ENCODE results near the gene TBC1D16.

The TBC1D16 gene

GRCh38 chr17:79934653-79934970 lies 101.1 kb downstream of the TBC1D16 start:
- DNase-seq (ENCODE audit: low read depth): no peak
- TF ChIP-seq MYC (IDR thresholded peaks at IDR 0.05; ENCODE audit: low read depth, low read length): no peak
- no peak for TF ChIP-seq POLR2A (IDR thresholded peaks at IDR 0.05; ENCODE audit: extremely low read depth, insufficient read length)
- no peak for TF ChIP-seq CTCF (IDR thresholded peaks at IDR 0.05; ENCODE audit: low read depth, low read length)
- no peak for TF ChIP-seq MAX (IDR thresholded peaks at IDR 0.05; ENCODE audit: low read depth, low read length)
- no peak overlapping the region for H3K4me3 ChIP-seq (ENCODE audit: low read depth, low read length)

GRCh38 chr17:79933863-79934652 lies 101.6 kb downstream of the TBC1D16 start:
- peak; percentile 88 for DNase-seq (ENCODE audit: low read depth)
- H3K4me3 ChIP-seq (ENCODE audit: low read depth, low read length): no peak overlapping the region
- TF ChIP-seq MYC (IDR thresholded peaks at IDR 0.05; ENCODE audit: low read depth, low read length): no peak
- peak; percentile 35; the same call in 1 of the 2 replicates for TF ChIP-seq MAX (IDR thresholded peaks at IDR 0.05; ENCODE audit: low read depth, low read length)

GRCh38 chr17:79932451-79933306 lies 103.0 kb downstream of the TBC1D16 start:
- no peak for DNase-seq (ENCODE audit: low read depth)
- TF ChIP-seq CTCF (IDR thresholded peaks at IDR 0.05; ENCODE audit: low read depth, low read length): no peak
- no peak for TF ChIP-seq MAX (IDR thresholded peaks at IDR 0.05; ENCODE audit: low read depth, low read length)
- no peak for TF ChIP-seq POLR2A (IDR thresholded peaks at IDR 0.05; ENCODE audit: extremely low read depth, insufficient read length)
- TF ChIP-seq MYC (IDR thresholded peaks at IDR 0.05; ENCODE audit: low read depth, low read length): no peak
- no peak overlapping the region for H3K4me3 ChIP-seq (ENCODE audit: low read depth, low read length)

- no peak for DNase-seq (ENCODE audit: low read depth)
Observed at GRCh38 chr17:79931817-79932309, 103.8 kb downstream of the TBC1D16 start.

GRCh38 chr17:79930877-79931816 lies 104.5 kb downstream of the TBC1D16 start:
- TF ChIP-seq POLR2A (IDR thresholded peaks at IDR 0.05; ENCODE audit: extremely low read depth, insufficient read length) (no peak), MAX (IDR thresholded peaks at IDR 0.05; ENCODE audit: low read depth, low read length) (no peak), CTCF (IDR thresholded peaks at IDR 0.05; ENCODE audit: low read depth, low read length) (no peak), MYC (IDR thresholded peaks at IDR 0.05; ENCODE audit: low read depth, low read length) (no peak)
- H3K4me3 ChIP-seq (ENCODE audit: low read depth, low read length): no peak overlapping the region

More at GRCh38 chr17:79931817-79932309, 103.8 kb downstream of the TBC1D16 start:
- TF ChIP-seq POLR2A (IDR thresholded peaks at IDR 0.05; ENCODE audit: extremely low read depth, insufficient read length) (no peak), MYC (IDR thresholded peaks at IDR 0.05; ENCODE audit: low read depth, low read length) (no peak), CTCF (IDR thresholded peaks at IDR 0.05; ENCODE audit: low read depth, low read length) (no peak), MAX (IDR thresholded peaks at IDR 0.05; ENCODE audit: low read depth, low read length) (no peak)
- no peak overlapping the region for H3K4me3 ChIP-seq (ENCODE audit: low read depth, low read length)

More at GRCh38 chr17:79930877-79931816, 104.5 kb downstream of the TBC1D16 start:
- no peak for DNase-seq (ENCODE audit: low read depth)
